Measurements from ENCODE around the gene TSKU. TPM values are rescaled to one million over a fixed set of nuclear protein-coding genes. Genes with fewer than 3 reads are reported as not detected.

Gene TSKU
- polyA plus RNA-seq, 3 donors: not detected

DNA sequence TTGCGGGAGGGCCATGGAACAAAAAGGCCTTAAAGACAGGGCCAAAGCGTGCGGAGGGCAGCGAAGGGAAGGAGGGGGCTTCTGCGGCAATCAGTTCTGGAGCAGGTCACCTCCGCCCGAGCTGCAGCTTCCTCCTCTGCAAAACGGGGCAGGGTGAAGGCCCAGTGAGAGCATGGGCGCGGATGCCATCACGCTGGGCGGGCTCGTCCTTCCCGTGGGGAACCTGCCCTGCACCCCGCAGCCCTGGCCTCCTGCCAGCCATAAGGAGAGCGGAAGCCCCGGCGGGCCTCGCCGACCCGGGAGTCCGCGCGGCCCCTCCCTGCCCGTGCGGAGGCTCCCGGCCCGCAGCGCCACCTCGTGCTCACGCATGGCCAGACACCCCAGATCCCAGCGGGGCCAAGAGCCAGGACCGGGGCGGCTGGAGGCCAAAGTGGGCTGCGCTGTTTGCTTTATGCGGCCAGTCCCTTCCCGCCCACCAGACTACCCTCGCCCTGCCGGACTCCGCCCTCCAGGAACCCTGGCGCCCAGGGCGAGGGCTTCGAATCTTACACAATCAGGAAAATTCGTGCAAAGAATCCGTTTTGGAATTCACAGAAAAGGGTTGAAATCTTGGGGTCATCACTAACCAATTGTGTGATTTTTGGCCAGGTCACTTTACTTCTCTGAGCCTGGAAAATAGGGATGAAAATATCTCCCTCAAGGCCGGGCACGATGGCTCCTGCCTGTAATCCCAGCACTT lies 16.1 kb downstream of the TSKU start:
- intact Hi-C loops (cut with micrococcal nuclease): loop anchor here (2.0 to 5.0 kb wide), 3 partner anchors 64 to 77 kb away; no protein-coding TSS in a partner anchor
- TF ChIP-seq, protein P1, sequence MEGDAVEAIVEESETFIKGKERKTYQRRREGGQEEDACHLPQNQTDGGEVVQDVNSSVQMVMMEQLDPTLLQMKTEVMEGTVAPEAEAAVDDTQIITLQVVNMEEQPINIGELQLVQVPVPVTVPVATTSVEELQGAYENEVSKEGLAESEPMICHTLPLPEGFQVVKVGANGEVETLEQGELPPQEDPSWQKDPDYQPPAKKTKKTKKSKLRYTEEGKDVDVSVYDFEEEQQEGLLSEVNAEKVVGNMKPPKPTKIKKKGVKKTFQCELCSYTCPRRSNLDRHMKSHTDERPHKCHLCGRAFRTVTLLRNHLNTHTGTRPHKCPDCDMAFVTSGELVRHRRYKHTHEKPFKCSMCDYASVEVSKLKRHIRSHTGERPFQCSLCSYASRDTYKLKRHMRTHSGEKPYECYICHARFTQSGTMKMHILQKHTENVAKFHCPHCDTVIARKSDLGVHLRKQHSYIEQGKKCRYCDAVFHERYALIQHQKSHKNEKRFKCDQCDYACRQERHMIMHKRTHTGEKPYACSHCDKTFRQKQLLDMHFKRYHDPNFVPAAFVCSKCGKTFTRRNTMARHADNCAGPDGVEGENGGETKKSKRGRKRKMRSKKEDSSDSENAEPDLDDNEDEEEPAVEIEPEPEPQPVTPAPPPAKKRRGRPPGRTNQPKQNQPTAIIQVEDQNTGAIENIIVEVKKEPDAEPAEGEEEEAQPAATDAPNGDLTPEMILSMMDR (IDR thresholded peaks at IDR 0.05): peak; percentile 98
- H3K27ac Mint-ChIP-seq: no peak overlapping the region

DNA sequence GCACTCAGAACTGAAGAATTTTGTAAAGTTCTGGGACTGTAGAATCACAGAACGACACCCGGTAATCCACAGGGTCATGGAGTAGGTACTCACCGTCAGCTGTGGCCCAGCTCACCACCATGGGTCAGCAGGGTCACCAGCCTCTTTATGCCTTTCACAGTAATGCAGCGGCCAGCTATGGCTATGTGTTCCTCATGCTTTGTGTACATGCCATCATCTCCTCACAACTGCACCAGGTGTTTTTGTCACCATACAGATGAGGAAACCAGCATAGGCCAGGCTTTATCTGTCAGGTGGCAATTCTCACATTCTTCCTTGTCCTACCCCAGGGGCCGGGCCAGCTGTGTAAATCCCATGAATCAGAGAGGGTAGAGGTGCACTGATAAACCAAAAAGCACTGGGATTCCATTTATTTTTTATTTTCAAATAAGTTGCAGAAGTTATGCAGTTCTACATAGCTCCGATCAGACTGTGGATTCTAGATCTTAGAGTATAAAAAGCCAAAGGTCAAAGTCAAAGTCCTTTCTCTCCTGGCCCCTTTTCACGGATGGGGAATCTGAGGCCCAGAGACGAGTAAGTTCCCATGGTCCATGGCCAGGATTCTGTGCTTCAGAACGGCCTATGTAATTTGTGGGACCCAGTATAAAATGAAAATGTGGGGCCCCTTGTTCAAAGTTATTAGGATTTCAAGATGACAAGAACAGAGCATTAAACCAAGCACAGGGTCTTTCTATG lies 17.5 kb downstream of the TSKU start:
- Histone ChIP-seq H3K4me3 (replicated peaks in 1 of 3; ENCODE audit: low read depth in 2 of 3, low read length in 3 of 3) (no peak overlapping the region), H3K4me2 (replicated peaks; ENCODE audit: extremely low read depth, low read length, poor library complexity, severe bottlenecking) (no peak overlapping the region), H3K4me1 (ENCODE audit: control insufficient read depth in 1 of 2, insufficient read depth in 2 of 2, low read length in 2 of 2) (peaks cover 9 to 11% of the 10 kb centered on the region in 2 donors), H2AFZ (ENCODE audit: insufficient read depth, low read depth, low read length, poor library complexity, severe bottlenecking) (no peak overlapping the region), H3K27ac (ENCODE audit: low read depth in 1 of 2, low read length in 2 of 2) (no peak overlapping the region), H3K27me3 (ENCODE audit: control insufficient read depth in 2 of 2, insufficient read depth in 2 of 2, low read length in 2 of 2) (peaks cover 0 to 8% of the 10 kb centered on the region in 2 donors), H3K79me2 (ENCODE audit: insufficient read depth, low read length) (no peaks in the 10 kb centered on the region), H4K20me1 (ENCODE audit: insufficient read depth, low read length) (no peaks in the 10 kb centered on the region), H3K36me3 (replicated peaks in 1 of 2; ENCODE audit: control insufficient read depth in 1 of 2, insufficient read depth in 2 of 2, low read length in 2 of 2) (no peaks in the 10 kb centered on the region), H3K9me3 (replicated peaks in 1 of 2; ENCODE audit: control insufficient read depth in 1 of 2, insufficient read depth in 1 of 2, low read length in 2 of 2) (no peaks in the 10 kb centered on the region), H3K9ac (ENCODE audit: insufficient read depth, low read length, poor library complexity, severe bottlenecking) (no peak overlapping the region)
- Mint-ChIP-seq H3K9me3 (no peaks in the 10 kb centered on the region), H3K27ac (no peak overlapping the region), H3K27me3 (ENCODE audit: low read depth in 3 of 3) (peaks cover 23 to 37% (median 31%) of the 10 kb centered on the region in 3 donors), H3K4me3 (no peak overlapping the region), H3K4me1 (peaks cover 14% of the 10 kb centered on the region), H3K36me3 (no peaks in the 10 kb centered on the region)
- TF ChIP-seq, protein P1 (IDR thresholded peaks at IDR 0.05): no peak
- no peak for DNase-seq
- WGBS (ENCODE audit: insufficient coverage): 95% methylated on average over 7 of the region's 9 CpGs
- intact Hi-C loops (cut with micrococcal nuclease): no loop called here

More for the DNA sequence above, 16.1 kb downstream of the TSKU start:
- Histone ChIP-seq H3K36me3 (replicated peaks in 1 of 2; ENCODE audit: control insufficient read depth in 1 of 2, insufficient read depth in 2 of 2, low read length in 2 of 2) (no peaks in the 10 kb centered on the region), H3K79me2 (ENCODE audit: insufficient read depth, low read length) (no peaks in the 10 kb centered on the region), H2AFZ (ENCODE audit: insufficient read depth, low read depth, low read length, poor library complexity, severe bottlenecking) (peak overlapping the region; percentile 73), H3K4me3 (replicated peaks in 1 of 3; ENCODE audit: low read depth in 2 of 3, low read length in 3 of 3) (peak overlapping the region in 1 of 3 experiments; percentile 66), H3K27me3 (ENCODE audit: control insufficient read depth in 2 of 2, insufficient read depth in 2 of 2, low read length in 2 of 2) (peaks cover 0 to 8% of the 10 kb centered on the region in 2 donors), H3K9ac (ENCODE audit: insufficient read depth, low read length, poor library complexity, severe bottlenecking) (peak overlapping the region; percentile 35), H3K4me1 (ENCODE audit: control insufficient read depth in 1 of 2, insufficient read depth in 2 of 2, low read length in 2 of 2) (peaks cover 9 to 11% of the 10 kb centered on the region in 2 donors), H4K20me1 (ENCODE audit: insufficient read depth, low read length) (no peaks in the 10 kb centered on the region), H3K9me3 (replicated peaks in 1 of 2; ENCODE audit: control insufficient read depth in 1 of 2, insufficient read depth in 1 of 2, low read length in 2 of 2) (no peaks in the 10 kb centered on the region), H3K27ac (ENCODE audit: low read depth in 1 of 2, low read length in 2 of 2) (no peak overlapping the region), H3K4me2 (replicated peaks; ENCODE audit: extremely low read depth, low read length, poor library complexity, severe bottlenecking) (peak overlapping the region; percentile 75)
- Mint-ChIP-seq H3K4me1 (peaks cover 14% of the 10 kb centered on the region), H3K27me3 (ENCODE audit: low read depth in 3 of 3) (peaks cover 18 to 29% (median 24%) of the 10 kb centered on the region in 3 donors), H3K4me3 (peak overlapping the region; percentile 67 to 77), H3K9me3 (no peaks in the 10 kb centered on the region), H3K36me3 (no peaks in the 10 kb centered on the region)
- DNase-seq: peak; percentile 71 to 85 (median 75)
- WGBS (ENCODE audit: insufficient coverage): 7% methylated on average over 46 of the region's 47 CpGs

Data from CD14-positive monocyte (primary cell).